HEK293T (cell line): ENCODE measurements around the gene ZNF862.

Experiments
- ARNT ChIP-seq: fragments of 450-650 bp; IDR thresholded peaks from 2 replicates; pipeline ENCODE4 v1.6.1; 2017; ENCODE audit warnings: mild to moderate bottlenecking
- CTBP1 ChIP-seq: fragments of 450-650 bp; IDR thresholded peaks from 2 replicates; pipeline ENCODE4 v1.6.1; 2016; ENCODE audit warnings: borderline replicate concordance
- FOXK2 ChIP-seq: fragments of 450-650 bp; IDR thresholded peaks from 2 replicates; pipeline ENCODE4 v1.6.1; 2016; ENCODE audit warnings: mild to moderate bottlenecking
- FOXM1 ChIP-seq: fragments of 450-650 bp; IDR thresholded peaks from 2 replicates; pipeline ENCODE4 v1.6.1; 2017; ENCODE audit warnings: mild to moderate bottlenecking, borderline replicate concordance
- HDGF ChIP-seq: fragments of 450-650 bp; IDR thresholded peaks from 2 replicates; pipeline ENCODE4 v1.6.1; 2017; ENCODE audit warnings: antibody characterized with exemption, borderline replicate concordance
- NFRKB ChIP-seq: fragments of 450-650 bp; IDR thresholded peaks from 2 replicates; pipeline ENCODE4 v1.6.1; 2016; ENCODE audit warnings: mild to moderate bottlenecking, moderate library complexity
- SP1 ChIP-seq: fragments of 450-650 bp; IDR thresholded peaks from 2 replicates; pipeline ENCODE4 v1.6.1; 2017
- SUZ12 ChIP-seq: fragments of 450-650 bp; IDR thresholded peaks from 2 replicates; pipeline ENCODE4 v1.6.1; 2016; ENCODE audit warnings: mild to moderate bottlenecking

- TF ChIP-seq ARNT: no peak
- no peak for TF ChIP-seq NFRKB
- no peak for TF ChIP-seq SUZ12
- no peak for TF ChIP-seq FOXM1
- no peak for TF ChIP-seq HDGF
- TF ChIP-seq CTBP1: no peak
- TF ChIP-seq FOXK2: no peak
- TF ChIP-seq SP1: no peak
These were observed 6.3 kb downstream of the ZNF862 start for GRCh38 chr7:149844445-149844844.
